ENCODE measurements around the gene LRPAP1.

LRPAP1 gene

GRCh38 chr4:3496021-3496420, 36.2 kb downstream of the LRPAP1 start:
- H3K36me3 ChIP-seq (ENCODE audit: low read depth): peaks cover 12% of the 10 kb centered on the region
- H3K4me1 ChIP-seq (ENCODE audit: insufficient read depth, poor library complexity, severe bottlenecking): no peaks in the 10 kb centered on the region
- no peak for DNase-seq (ENCODE audit: low spot score)
- H3K27me3 ChIP-seq (ENCODE audit: insufficient read depth, poor library complexity, severe bottlenecking): no peaks in the 10 kb centered on the region
- no peak for TF ChIP-seq CTCF (IDR thresholded peaks at IDR 0.05; ENCODE audit: poor library complexity, severe bottlenecking)
- H3K4me3 ChIP-seq (ENCODE audit: severe bottlenecking): no peak overlapping the region
- H3K27ac ChIP-seq (ENCODE audit: poor library complexity, severe bottlenecking): no peak overlapping the region
- no peak for ATAC-seq (ENCODE audit: low read depth)
- H3K9me3 ChIP-seq (ENCODE audit: severe bottlenecking): no peaks in the 10 kb centered on the region

GRCh38 chr4:3495204-3495975, 36.8 kb downstream of the LRPAP1 start:
- H3K27ac ChIP-seq (ENCODE audit: poor library complexity, severe bottlenecking): no peak overlapping the region
- no peaks in the 10 kb centered on the region for H3K9me3 ChIP-seq (ENCODE audit: severe bottlenecking)
- no peaks in the 10 kb centered on the region for H3K27me3 ChIP-seq (ENCODE audit: insufficient read depth, poor library complexity, severe bottlenecking)
- no peaks in the 10 kb centered on the region for H3K4me1 ChIP-seq (ENCODE audit: insufficient read depth, poor library complexity, severe bottlenecking)
- H3K4me3 ChIP-seq (ENCODE audit: severe bottlenecking): no peak overlapping the region
- ATAC-seq (ENCODE audit: low read depth) (no peak), DNase-seq (ENCODE audit: low spot score) (no peak)
- peaks cover 12% of the 10 kb centered on the region for H3K36me3 ChIP-seq (ENCODE audit: low read depth)
- TF ChIP-seq CTCF (IDR thresholded peaks at IDR 0.05; ENCODE audit: poor library complexity, severe bottlenecking): no peak

- no peaks in the 10 kb centered on the region for H3K27me3 ChIP-seq (ENCODE audit: insufficient read depth, poor library complexity, severe bottlenecking)
- no peak for ATAC-seq (ENCODE audit: low read depth)
- peaks cover 12% of the 10 kb centered on the region for H3K36me3 ChIP-seq (ENCODE audit: low read depth)
- no peak for TF ChIP-seq CTCF (IDR thresholded peaks at IDR 0.05; ENCODE audit: poor library complexity, severe bottlenecking)
- H3K4me3 ChIP-seq (ENCODE audit: severe bottlenecking): no peak overlapping the region
- DNase-seq (ENCODE audit: low spot score): no peak
- no peaks in the 10 kb centered on the region for H3K9me3 ChIP-seq (ENCODE audit: severe bottlenecking)
- no peak overlapping the region for H3K27ac ChIP-seq (ENCODE audit: poor library complexity, severe bottlenecking)
- H3K4me1 ChIP-seq (ENCODE audit: insufficient read depth, poor library complexity, severe bottlenecking): no peaks in the 10 kb centered on the region
These were observed 37.8 kb downstream of the LRPAP1 start for GRCh38 chr4:3494462-3494871.

GRCh38 chr4:3493720-3494461, 38.3 kb downstream of the LRPAP1 start:
- no peak for TF ChIP-seq CTCF (IDR thresholded peaks at IDR 0.05; ENCODE audit: poor library complexity, severe bottlenecking)
- DNase-seq (ENCODE audit: low spot score) (no peak), ATAC-seq (ENCODE audit: low read depth) (no peak)
- H3K27me3 ChIP-seq (ENCODE audit: insufficient read depth, poor library complexity, severe bottlenecking): no peaks in the 10 kb centered on the region
- no peak overlapping the region for H3K4me3 ChIP-seq (ENCODE audit: severe bottlenecking)
- no peaks in the 10 kb centered on the region for H3K4me1 ChIP-seq (ENCODE audit: insufficient read depth, poor library complexity, severe bottlenecking)
- no peaks in the 10 kb centered on the region for H3K9me3 ChIP-seq (ENCODE audit: severe bottlenecking)
- H3K36me3 ChIP-seq (ENCODE audit: low read depth): peaks cover 12% of the 10 kb centered on the region
- no peak overlapping the region for H3K27ac ChIP-seq (ENCODE audit: poor library complexity, severe bottlenecking)

Measured in RWPE2 (cell line).